DOHH2 (cell line): Measurements from ENCODE around the gene ZNF19.

Source experiments
- H3F3A ChIP-seq: fragments of 200-600 bp; sonication (generic), shearing (Covaris generic); 2 replicates; pipeline ENCODE4 v1.6.0; 2016; ENCODE audit warnings: antibody characterized with exemption, mild to moderate bottlenecking; ENCODE audit not compliant: control insufficient read depth, insufficient read depth
- H3K27ac ChIP-seq: fragments of 200-600 bp; sonication (generic); 2 replicates; pipeline ENCODE4 v1.5.1; 2014; ENCODE audit warnings: low read depth, mild to moderate bottlenecking, low read length, moderate library complexity
- H3K27me3 ChIP-seq: fragments of 200-600 bp; sonication (generic); 2 replicates; pipeline ENCODE4 v1.6.1; 2014; ENCODE audit warnings: mild to moderate bottlenecking, low read length, mixed read lengths; ENCODE audit not compliant: control insufficient read depth
- H3K36me3 ChIP-seq: fragments of 200-600 bp; sonication (generic); 2 replicates; pipeline ENCODE4 v1.6.1; 2014; ENCODE audit warnings: mild to moderate bottlenecking, low read length, moderate library complexity, mixed read lengths; ENCODE audit not compliant: control insufficient read depth
- H3K4me1 ChIP-seq: fragments of 200-600 bp; sonication (generic); 2 replicates; pipeline ENCODE4 v1.6.1; 2014; ENCODE audit warnings: mild to moderate bottlenecking, low read length, mixed read lengths; ENCODE audit not compliant: control insufficient read depth
- H3K4me2 ChIP-seq: fragments of 200-600 bp; sonication (generic); 2 replicates; pipeline ENCODE4 v1.6.0; 2014; ENCODE audit warnings: mild to moderate bottlenecking, low read length, moderate library complexity
- H3K4me3 ChIP-seq: fragments of 200-600 bp; sonication (generic); 2 replicates; pipeline ENCODE4 v1.5.1; 2014; ENCODE audit warnings: mild to moderate bottlenecking, low read length, mixed read lengths
- H3K79me2 ChIP-seq: fragments of 200-600 bp; sonication (generic); 2 replicates; pipeline ENCODE4 v1.6.1; 2014; ENCODE audit warnings: mild to moderate bottlenecking, low read length, mixed read lengths; ENCODE audit not compliant: control insufficient read depth
- H3K9me2 ChIP-seq: fragments of 200-600 bp; sonication (generic); replicated peaks from 2 replicates; pipeline ENCODE4 v1.6.1; 2014; ENCODE audit warnings: mild to moderate bottlenecking, low read length, mixed read lengths; ENCODE audit not compliant: control insufficient read depth
- H3K9me3 ChIP-seq: fragments of 200-600 bp; sonication (generic); 2 replicates; pipeline ENCODE4 v1.6.1; 2014; ENCODE audit warnings: antibody characterized with exemption, low read length, mixed read lengths; ENCODE audit not compliant: control insufficient read depth, insufficient read depth
- H4K20me1 ChIP-seq: fragments of 200-600 bp; sonication (generic); 2 replicates; pipeline ENCODE4 v1.6.0; 2014; ENCODE audit warnings: low read depth, mild to moderate bottlenecking, antibody characterized with exemption, low read length, moderate library complexity; ENCODE audit not compliant: control insufficient read depth, insufficient read depth
- CTCF ChIP-seq: fragments of 200-600 bp; sonication (generic); IDR thresholded peaks from one replicate; pipeline ENCODE4 v1.5.1; 2014; ENCODE audit warnings: antibody characterized with exemption, mild to moderate bottlenecking, low read depth, low read length; ENCODE audit not compliant: poor library complexity, severe bottlenecking
- EZH2phosphoT487 ChIP-seq: fragments of 200-600 bp; sonication (generic); IDR thresholded peaks from 2 replicates; pipeline ENCODE4 v1.6.1; 2017; ENCODE audit warnings: borderline replicate concordance, mild to moderate bottlenecking, antibody characterized with exemption, low read length, moderate library complexity, mixed read lengths

Gene ZNF19

GRCh38 chr16:71429581-71429980, 59.5 kb downstream of the ZNF19 start:
- Histone ChIP-seq H4K20me1 (no peaks in the 10 kb centered on the region), H3K27me3 (no peaks in the 10 kb centered on the region), H3K9me3 (peaks cover 5% of the 10 kb centered on the region; the same call in 1 of the 2 replicates), H3K36me3 (no peaks in the 10 kb centered on the region), H3K4me1 (no peaks in the 10 kb centered on the region), H3K4me3 (no peak overlapping the region), H3K79me2 (no peaks in the 10 kb centered on the region), H3K9me2 (no peaks in the 10 kb centered on the region), H3K27ac (no peak overlapping the region), H3F3A (no peaks in the 10 kb centered on the region), H3K4me2 (no peak overlapping the region)
- TF ChIP-seq EZH2phosphoT487 (no peak), CTCF (no peak)

GRCh38 chr16:71428883-71429282, 60.2 kb downstream of the ZNF19 start:
- no peak overlapping the region for H3K4me2 ChIP-seq
- no peaks in the 10 kb centered on the region for H3K79me2 ChIP-seq
- no peaks in the 10 kb centered on the region for H3F3A ChIP-seq
- no peak overlapping the region for H3K4me3 ChIP-seq
- H3K4me1 ChIP-seq, result no peaks in the 10 kb centered on the region
- no peaks in the 10 kb centered on the region for H3K9me2 ChIP-seq
- peaks cover 5% of the 10 kb centered on the region; the same call in 1 of the 2 replicates for H3K9me3 ChIP-seq
- no peak overlapping the region for H3K27ac ChIP-seq
- H3K27me3 ChIP-seq, result no peaks in the 10 kb centered on the region
- TF ChIP-seq EZH2phosphoT487 (no peak), CTCF (no peak)
- no peaks in the 10 kb centered on the region for H4K20me1 ChIP-seq
- no peaks in the 10 kb centered on the region for H3K36me3 ChIP-seq

- no peaks in the 10 kb centered on the region for H3K79me2 ChIP-seq
- no peaks in the 10 kb centered on the region for H3K27me3 ChIP-seq
- no peaks in the 10 kb centered on the region for H4K20me1 ChIP-seq
- H3K36me3 ChIP-seq, result no peaks in the 10 kb centered on the region
- no peaks in the 10 kb centered on the region for H3F3A ChIP-seq
- H3K9me2 ChIP-seq, result no peaks in the 10 kb centered on the region
- no peak overlapping the region for H3K27ac ChIP-seq
- peaks cover 5% of the 10 kb centered on the region; the same call in 1 of the 2 replicates for H3K9me3 ChIP-seq
- TF ChIP-seq EZH2phosphoT487 (no peak), CTCF (no peak)
- no peak overlapping the region for H3K4me2 ChIP-seq
- H3K4me3 ChIP-seq, result no peak overlapping the region
- H3K4me1 ChIP-seq, result no peaks in the 10 kb centered on the region
Observed at GRCh38 chr16:71428385-71428784, 60.7 kb downstream of the ZNF19 start.
